HS-5 (cell line): ENCODE measurements around the gene STK25.
"Not testable (repeated sequence)": the region's sequence is repeated elsewhere in the genome, so short reads cannot be mapped to it uniquely, and the experiment has no call there.

ENCODE experiments used
- DNase-seq: peaks from one replicate; pipeline ENCODE4 v3.0.0-alpha.2; 2012; ENCODE audit warnings: low read depth

The STK25 gene

GRCh38 chr2:241539616-241540374 lies 31.4 kb upstream of the STK25 start:
- no peak for DNase-seq

- DNase-seq, result no peak
These were observed 30.6 kb upstream of the STK25 start for GRCh38 chr2:241538838-241539615.

- DNase-seq, result no peak
These were observed 27.7 kb upstream of the STK25 start for GRCh38 chr2:241535871-241536655.

- no peak for DNase-seq
These were observed 26.5 kb upstream of the STK25 start for GRCh38 chr2:241534701-241535375.

- no peak for DNase-seq
These were observed 25.9 kb upstream of the STK25 start for GRCh38 chr2:241534293-241534692.

GRCh38 chr2:241532733-241533601 lies 24.6 kb upstream of the STK25 start:
- no peak for DNase-seq

- DNase-seq, result no peak
These were observed 23.8 kb upstream of the STK25 start for GRCh38 chr2:241532168-241532567.

GRCh38 chr2:241531161-241531722 lies 22.9 kb upstream of the STK25 start:
- DNase-seq, result no peak

GRCh38 chr2:241530571-241530970 lies 22.2 kb upstream of the STK25 start:
- no peak for DNase-seq

GRCh38 chr2:241525818-241526780 lies 17.7 kb upstream of the STK25 start:
- not testable (repeated sequence) for DNase-seq

GRCh38 chr2:241522477-241522876 lies 14.1 kb upstream of the STK25 start:
- no peak for DNase-seq

GRCh38 chr2:241519669-241520068 lies 11.3 kb upstream of the STK25 start:
- no peak for DNase-seq

GRCh38 chr2:241517297-241517696 lies 8.9 kb upstream of the STK25 start:
- DNase-seq, result no peak

- DNase-seq, result no peak
These were observed 8.2 kb upstream of the STK25 start for GRCh38 chr2:241516520-241516965.

GRCh38 chr2:241514986-241515737 lies 6.8 kb upstream of the STK25 start:
- peak; percentile 25 for DNase-seq

- peak; percentile 33 for DNase-seq
These were observed 6.2 kb upstream of the STK25 start for GRCh38 chr2:241514553-241514952.

GRCh38 chr2:241511091-241511741 lies 2.8 kb upstream of the STK25 start:
- no peak for DNase-seq

GRCh38 chr2:241509155-241509784 lies 886 bp upstream of the STK25 start:
- DNase-seq, result no peak
